ENCODE data around the gene DIDO1. TPM values are rescaled to one million over a fixed set of nuclear protein-coding genes. Genes with fewer than 3 reads are reported as not detected.
A peak's percentile ranks its signal among the peaks of the same experiment; 100 is the strongest.

DIDO1 gene
- polyA plus RNA-seq, 1 of the 3 experiments (the other 2 are of a cell fraction): 14.7 TPM

DNA sequence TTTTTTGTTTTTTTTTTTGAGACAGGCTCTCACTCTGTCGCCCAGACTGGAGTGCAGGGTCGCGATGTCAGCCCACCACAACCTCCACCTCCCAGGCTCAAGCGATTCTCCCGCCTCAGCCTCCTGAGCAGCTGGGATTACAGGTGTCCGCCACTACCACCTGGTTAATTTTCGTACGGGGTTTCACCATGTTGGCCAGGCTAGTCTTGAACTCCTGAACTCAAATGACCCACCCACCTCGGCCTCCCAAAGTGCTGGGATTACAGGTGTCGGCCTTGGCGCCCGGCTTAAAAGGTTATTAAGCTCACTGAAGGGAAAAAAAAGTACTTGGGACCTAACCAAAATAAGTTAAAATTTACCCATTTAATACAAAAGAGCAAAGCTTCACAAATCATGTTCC is 66.6 kb downstream of the DIDO1 start:
- Histone ChIP-seq H2AFZ (ENCODE audit: low read depth) (no peak overlapping the region), H3K9me3 (no peaks in the 10 kb centered on the region), H3K36me3 (replicated peaks in 1 of 2; ENCODE audit: control insufficient read depth in 1 of 2, insufficient read depth in 2 of 2, low read length in 1 of 2) (peaks cover 8 to 22% of the 10 kb centered on the region in 2 experiments), H3K27ac (ENCODE audit: low read depth in 2 of 2, low read length in 1 of 2) (no peak overlapping the region), H3F3A (replicated peaks; ENCODE audit: insufficient read depth) (peaks cover 3% of the 10 kb centered on the region), H3K79me2 (ENCODE audit: insufficient read depth) (peaks cover 53% of the 10 kb centered on the region), H4K20me1 (ENCODE audit: insufficient read depth) (peaks cover 21% of the 10 kb centered on the region), H3K27me3 (ENCODE audit: insufficient read depth) (no peaks in the 10 kb centered on the region), H3K9ac (peak overlapping the region; percentile 59), H3K9me2 (no peaks in the 10 kb centered on the region), H3K4me1 (ENCODE audit: control insufficient read depth in 1 of 2, insufficient read depth in 2 of 2, low read depth in 1 of 2, low read length in 1 of 2) (peaks cover 10 to 16% of the 10 kb centered on the region in 2 experiments; a peak in 3 of 4 replicates), H3K4me3 (ENCODE audit: low read depth in 2 of 2, low read length in 1 of 2) (peak overlapping the region in 1 of 2 experiments; percentile 68; a peak in 1 of 4 replicates), H3K4me2 (peak overlapping the region; percentile 94)
- ChIA-PET POLR2A (no interaction called here), CTCF (interaction anchor here (0.9 to 2.1 kb wide), 5 partner anchors 11 to 52 kb away, joined by 3 to 12 read pairs (median 4); no protein-coding TSS in a partner anchor)
- WGBS (ENCODE audit: low lambda C conversion rate): 89% methylated on average over 12 of the region's 12 CpGs
- no peak for DNase-seq
- TF ChIP-seq, protein P1, sequence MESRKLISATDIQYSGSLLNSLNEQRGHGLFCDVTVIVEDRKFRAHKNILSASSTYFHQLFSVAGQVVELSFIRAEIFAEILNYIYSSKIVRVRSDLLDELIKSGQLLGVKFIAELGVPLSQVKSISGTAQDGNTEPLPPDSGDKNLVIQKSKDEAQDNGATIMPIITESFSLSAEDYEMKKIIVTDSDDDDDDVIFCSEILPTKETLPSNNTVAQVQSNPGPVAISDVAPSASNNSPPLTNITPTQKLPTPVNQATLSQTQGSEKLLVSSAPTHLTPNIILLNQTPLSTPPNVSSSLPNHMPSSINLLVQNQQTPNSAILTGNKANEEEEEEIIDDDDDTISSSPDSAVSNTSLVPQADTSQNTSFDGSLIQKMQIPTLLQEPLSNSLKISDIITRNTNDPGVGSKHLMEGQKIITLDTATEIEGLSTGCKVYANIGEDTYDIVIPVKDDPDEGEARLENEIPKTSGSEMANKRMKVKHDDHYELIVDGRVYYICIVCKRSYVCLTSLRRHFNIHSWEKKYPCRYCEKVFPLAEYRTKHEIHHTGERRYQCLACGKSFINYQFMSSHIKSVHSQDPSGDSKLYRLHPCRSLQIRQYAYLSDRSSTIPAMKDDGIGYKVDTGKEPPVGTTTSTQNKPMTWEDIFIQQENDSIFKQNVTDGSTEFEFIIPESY (IDR thresholded peaks at IDR 0.05; ENCODE audit: borderline replicate concordance, low read depth): no peak
- TF ChIP-seq FOXM1 (IDR thresholded peaks at IDR 0.05; ENCODE audit: low read depth) (no peak), YY1 (IDR thresholded peaks at IDR 0.05; ENCODE audit: low read depth) (no peak), TAF1 (IDR thresholded peaks at IDR 0.05; ENCODE audit: borderline replicate concordance, low read depth, low read length) (no peak), SMC3 (IDR thresholded peaks at IDR 0.05; ENCODE audit: low read depth, low read length) (no peak), TEAD4 (IDR thresholded peaks at IDR 0.05; ENCODE audit: borderline replicate concordance, insufficient read depth) (no peak)
- TF ChIP-seq, protein P2, sequence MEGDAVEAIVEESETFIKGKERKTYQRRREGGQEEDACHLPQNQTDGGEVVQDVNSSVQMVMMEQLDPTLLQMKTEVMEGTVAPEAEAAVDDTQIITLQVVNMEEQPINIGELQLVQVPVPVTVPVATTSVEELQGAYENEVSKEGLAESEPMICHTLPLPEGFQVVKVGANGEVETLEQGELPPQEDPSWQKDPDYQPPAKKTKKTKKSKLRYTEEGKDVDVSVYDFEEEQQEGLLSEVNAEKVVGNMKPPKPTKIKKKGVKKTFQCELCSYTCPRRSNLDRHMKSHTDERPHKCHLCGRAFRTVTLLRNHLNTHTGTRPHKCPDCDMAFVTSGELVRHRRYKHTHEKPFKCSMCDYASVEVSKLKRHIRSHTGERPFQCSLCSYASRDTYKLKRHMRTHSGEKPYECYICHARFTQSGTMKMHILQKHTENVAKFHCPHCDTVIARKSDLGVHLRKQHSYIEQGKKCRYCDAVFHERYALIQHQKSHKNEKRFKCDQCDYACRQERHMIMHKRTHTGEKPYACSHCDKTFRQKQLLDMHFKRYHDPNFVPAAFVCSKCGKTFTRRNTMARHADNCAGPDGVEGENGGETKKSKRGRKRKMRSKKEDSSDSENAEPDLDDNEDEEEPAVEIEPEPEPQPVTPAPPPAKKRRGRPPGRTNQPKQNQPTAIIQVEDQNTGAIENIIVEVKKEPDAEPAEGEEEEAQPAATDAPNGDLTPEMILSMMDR (IDR thresholded peaks at IDR 0.05): no peak

DNA sequence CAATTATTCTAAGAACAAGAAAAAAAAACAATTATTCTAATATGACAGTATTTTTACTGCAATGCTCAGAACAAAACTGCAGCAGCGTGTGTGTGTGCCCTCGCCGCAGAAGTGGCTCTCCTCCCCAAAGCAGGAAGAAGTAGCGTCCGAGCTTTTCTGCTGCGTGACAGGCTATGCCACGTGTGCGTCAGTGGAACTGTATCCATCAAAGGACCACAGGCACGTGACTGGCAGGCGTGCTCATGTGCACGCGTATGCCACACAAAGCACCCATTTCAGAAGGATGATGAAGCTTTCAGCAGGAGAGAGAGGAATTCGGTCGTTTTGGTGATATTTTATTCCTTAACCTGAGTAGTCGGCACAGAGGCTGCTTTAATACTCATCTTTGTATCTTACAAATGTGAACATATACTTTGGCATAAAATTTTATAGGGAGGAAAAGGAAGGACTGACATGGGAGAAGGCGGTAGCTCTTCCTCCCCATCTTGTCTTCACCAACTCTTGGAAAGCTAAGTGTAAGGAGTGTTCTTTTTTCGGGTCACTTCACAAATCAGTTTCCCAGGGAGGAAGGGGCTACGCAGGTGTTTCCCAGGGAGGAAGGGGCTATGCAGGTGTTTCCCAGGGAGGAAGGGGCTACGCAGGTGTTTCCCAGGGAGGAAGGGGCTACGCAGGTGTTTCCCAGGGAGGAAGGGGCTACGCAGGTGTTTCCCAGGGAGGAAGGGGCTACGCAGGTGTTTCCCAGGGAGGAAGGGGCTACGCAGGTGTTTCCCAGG is 68.1 kb downstream of the DIDO1 start:
- CTCF ChIA-PET: interaction anchor here (1.3 to 2.0 kb wide), 3 partner anchors 9 to 36 kb away, joined by 4 to 5 read pairs (median 5); no protein-coding TSS in a partner anchor
- Histone ChIP-seq H4K20me1 (ENCODE audit: insufficient read depth) (peaks cover 21% of the 10 kb centered on the region), H3K27me3 (ENCODE audit: insufficient read depth) (no peaks in the 10 kb centered on the region), H2AFZ (ENCODE audit: low read depth) (no peak overlapping the region), H3K4me1 (ENCODE audit: control insufficient read depth in 1 of 2, insufficient read depth in 2 of 2, low read depth in 1 of 2, low read length in 1 of 2) (peaks cover 10 to 16% of the 10 kb centered on the region in 2 experiments; a peak in 3 of 4 replicates), H3K27ac (ENCODE audit: low read depth in 2 of 2, low read length in 1 of 2) (no peak overlapping the region), H3K79me2 (ENCODE audit: insufficient read depth) (peaks cover 66% of the 10 kb centered on the region), H3K9me2 (no peaks in the 10 kb centered on the region), H3K4me3 (ENCODE audit: low read depth in 2 of 2, low read length in 1 of 2) (no peak overlapping the region), H3K9me3 (no peaks in the 10 kb centered on the region), H3K36me3 (replicated peaks in 1 of 2; ENCODE audit: control insufficient read depth in 1 of 2, insufficient read depth in 2 of 2, low read length in 1 of 2) (peaks cover 16 to 35% of the 10 kb centered on the region in 2 experiments), H3K4me2 (no peak overlapping the region), H3F3A (replicated peaks; ENCODE audit: insufficient read depth) (peaks cover 3% of the 10 kb centered on the region), H3K9ac (no peak overlapping the region)
- no peak for TF ChIP-seq FOXJ3 (CRISPR knock-in tag; IDR thresholded peaks at IDR 0.05)
- no peak for TF ChIP-seq FOSL2 (IDR thresholded peaks at IDR 0.05; ENCODE audit: borderline replicate concordance, low read depth)
- TF ChIP-seq RAD21 (IDR thresholded peaks at IDR 0.05; ENCODE audit: low read length): no peak
- TF ChIP-seq YY1 (IDR thresholded peaks at IDR 0.05; ENCODE audit: low read depth): no peak
- POLR2A ChIA-PET: no interaction called here
- no peak for DNase-seq
- 94% methylated on average over 19 of the region's 23 CpGs for WGBS (ENCODE audit: low lambda C conversion rate)
